ENCODE results near the gene TLE4.

Gene TLE4

DNA sequence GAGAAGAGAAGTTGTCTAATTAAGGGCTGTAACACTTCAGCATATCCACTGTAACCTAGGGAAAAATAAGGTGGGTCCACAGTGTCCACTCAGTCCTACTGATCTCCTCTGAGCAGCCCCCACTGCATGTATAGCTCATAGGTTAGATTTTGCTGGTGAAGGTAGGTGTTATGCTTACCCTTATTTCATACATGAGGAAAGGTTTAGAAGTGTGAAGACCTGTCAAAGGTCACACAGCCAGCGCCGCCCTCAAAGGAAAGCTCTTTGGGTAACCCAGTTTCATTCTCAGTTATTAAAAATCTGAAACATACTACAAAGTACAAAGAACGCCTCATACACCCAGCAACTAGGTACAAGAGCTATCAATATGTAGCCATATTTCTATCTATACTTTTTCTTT, 87.2 kb downstream of the TLE4 start:
- H3K4me1 ChIP-seq (ENCODE audit: control extremely low read depth in 1 of 4, control insufficient read depth in 4 of 4, insufficient read depth in 4 of 4, low read length in 3 of 4) = peaks cover 6 to 25% (median 14%) of the 10 kb centered on the region in 4 experiments
- peaks cover 4 to 13% (median 8%) of the 10 kb centered on the region in 4 experiments for H3K36me3 ChIP-seq (ENCODE audit: control insufficient read depth in 4 of 4, insufficient read depth in 4 of 4, low read length in 3 of 4)
- H3K27me3 ChIP-seq (replicated peaks in 2 of 5; ENCODE audit: control insufficient read depth in 4 of 5, insufficient read depth in 5 of 5, low read length in 4 of 5) = no peaks in the 10 kb centered on the region
- POLR2A ChIA-PET = no interaction called here
- DNase-seq = no peak
- CTCF ChIA-PET = no interaction called here
- H3K27ac ChIP-seq (ENCODE audit: insufficient read depth in 1 of 2, low read depth in 1 of 2, low read length in 2 of 2, poor library complexity in 1 of 2, severe bottlenecking in 2 of 2) = no peak overlapping the region
- WGBS (ENCODE audit: insufficient coverage) = 100% methylated on average over 1 of the region's 3 CpGs
- no peaks in the 10 kb centered on the region for H3K9me3 ChIP-seq (ENCODE audit: control extremely low read depth in 1 of 5, control insufficient read depth in 4 of 5, insufficient read depth in 2 of 5, low read depth in 1 of 5, low read length in 4 of 5)
- no peak overlapping the region for H3K4me3 ChIP-seq (ENCODE audit: control insufficient read depth in 1 of 7, extremely low read depth in 1 of 7, insufficient read depth in 4 of 7, low read depth in 2 of 7, low read length in 6 of 7)

DNA sequence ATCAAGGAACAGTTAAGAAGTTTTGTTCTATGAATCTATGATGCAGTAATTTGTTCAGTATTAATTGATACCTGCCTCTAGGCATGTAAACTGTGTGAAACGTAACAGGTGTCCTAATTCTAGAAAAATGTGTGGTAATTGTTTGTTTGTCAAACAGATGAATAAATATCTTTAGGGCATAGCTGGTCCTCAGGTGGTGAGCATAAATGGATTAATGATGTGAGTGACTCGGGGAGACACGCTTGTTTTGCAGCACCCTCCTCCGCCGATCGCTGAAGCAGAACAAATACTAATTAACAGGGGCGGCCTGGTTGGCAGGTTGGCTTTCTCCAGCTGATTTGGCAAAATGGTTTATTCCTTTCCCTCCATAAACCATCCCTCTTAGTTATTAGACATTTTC, 88.8 kb downstream of the TLE4 start:
- CTCF ChIA-PET = no interaction called here
- peaks cover 6 to 31% (median 16%) of the 10 kb centered on the region in 4 experiments for H3K4me1 ChIP-seq (ENCODE audit: control extremely low read depth in 1 of 4, control insufficient read depth in 4 of 4, insufficient read depth in 4 of 4, low read length in 3 of 4)
- no peak overlapping the region for H3K27ac ChIP-seq (ENCODE audit: insufficient read depth in 1 of 2, low read depth in 1 of 2, low read length in 2 of 2, poor library complexity in 1 of 2, severe bottlenecking in 2 of 2)
- no peak for DNase-seq
- H3K27me3 ChIP-seq (replicated peaks in 2 of 5; ENCODE audit: control insufficient read depth in 4 of 5, insufficient read depth in 5 of 5, low read length in 4 of 5) = no peaks in the 10 kb centered on the region
- H3K36me3 ChIP-seq (ENCODE audit: control insufficient read depth in 4 of 4, insufficient read depth in 4 of 4, low read length in 3 of 4) = peaks cover 3 to 13% (median 7%) of the 10 kb centered on the region in 4 experiments
- H3K9me3 ChIP-seq (ENCODE audit: control extremely low read depth in 1 of 5, control insufficient read depth in 4 of 5, insufficient read depth in 2 of 5, low read depth in 1 of 5, low read length in 4 of 5) = no peaks in the 10 kb centered on the region
- no peak overlapping the region for H3K4me3 ChIP-seq (ENCODE audit: control insufficient read depth in 1 of 7, extremely low read depth in 1 of 7, insufficient read depth in 4 of 7, low read depth in 2 of 7, low read length in 6 of 7)
- POLR2A ChIA-PET = no interaction called here
- 96% methylated on average over 7 of the region's 7 CpGs for WGBS (ENCODE audit: insufficient coverage)

DNA sequence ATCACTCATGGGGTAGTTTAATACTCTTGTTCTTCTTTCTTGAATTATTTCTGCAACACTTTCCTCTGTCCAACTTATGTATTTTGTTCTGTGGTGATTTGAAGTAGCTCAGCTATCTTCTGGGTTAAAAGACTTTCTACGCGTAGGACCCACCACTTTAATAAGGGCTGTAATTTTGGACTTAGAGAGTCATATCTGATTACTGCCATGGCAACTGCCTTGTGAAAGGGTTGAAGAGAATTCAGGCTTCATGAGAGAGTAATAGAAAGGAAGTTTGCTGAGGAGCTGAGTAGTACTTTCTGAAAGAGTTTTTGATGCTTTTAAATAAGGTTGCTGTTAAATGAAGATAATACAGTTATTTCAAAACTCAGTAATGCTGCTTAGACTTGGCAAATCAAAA, 89.5 kb downstream of the TLE4 start:
- no peaks in the 10 kb centered on the region for H3K9me3 ChIP-seq (ENCODE audit: control extremely low read depth in 1 of 5, control insufficient read depth in 4 of 5, insufficient read depth in 2 of 5, low read depth in 1 of 5, low read length in 4 of 5)
- peaks cover 6 to 31% (median 16%) of the 10 kb centered on the region in 4 experiments for H3K4me1 ChIP-seq (ENCODE audit: control extremely low read depth in 1 of 4, control insufficient read depth in 4 of 4, insufficient read depth in 4 of 4, low read length in 3 of 4)
- H3K27me3 ChIP-seq (replicated peaks in 2 of 5; ENCODE audit: control insufficient read depth in 4 of 5, insufficient read depth in 5 of 5, low read length in 4 of 5) = no peaks in the 10 kb centered on the region
- H3K4me3 ChIP-seq (ENCODE audit: control insufficient read depth in 1 of 7, extremely low read depth in 1 of 7, insufficient read depth in 4 of 7, low read depth in 2 of 7, low read length in 6 of 7) = no peak overlapping the region
- CTCF ChIA-PET = no interaction called here
- 94% methylated on average over 2 of the region's 2 CpGs for WGBS (ENCODE audit: insufficient coverage)
- H3K36me3 ChIP-seq (ENCODE audit: control insufficient read depth in 4 of 4, insufficient read depth in 4 of 4, low read length in 3 of 4) = peaks cover 3 to 10% (median 7%) of the 10 kb centered on the region in 4 experiments
- peak in 2 of 3 donors; percentile 13 to 26 for DNase-seq
- no peak overlapping the region for H3K27ac ChIP-seq (ENCODE audit: insufficient read depth in 1 of 2, low read depth in 1 of 2, low read length in 2 of 2, poor library complexity in 1 of 2, severe bottlenecking in 2 of 2)
- POLR2A ChIA-PET = interaction anchor here (1.6 to 1.7 kb wide), 2 partner anchors 37 to 89 kb away, joined by 4 read pairs; partner anchors contain the start of gene TLE4

DNA sequence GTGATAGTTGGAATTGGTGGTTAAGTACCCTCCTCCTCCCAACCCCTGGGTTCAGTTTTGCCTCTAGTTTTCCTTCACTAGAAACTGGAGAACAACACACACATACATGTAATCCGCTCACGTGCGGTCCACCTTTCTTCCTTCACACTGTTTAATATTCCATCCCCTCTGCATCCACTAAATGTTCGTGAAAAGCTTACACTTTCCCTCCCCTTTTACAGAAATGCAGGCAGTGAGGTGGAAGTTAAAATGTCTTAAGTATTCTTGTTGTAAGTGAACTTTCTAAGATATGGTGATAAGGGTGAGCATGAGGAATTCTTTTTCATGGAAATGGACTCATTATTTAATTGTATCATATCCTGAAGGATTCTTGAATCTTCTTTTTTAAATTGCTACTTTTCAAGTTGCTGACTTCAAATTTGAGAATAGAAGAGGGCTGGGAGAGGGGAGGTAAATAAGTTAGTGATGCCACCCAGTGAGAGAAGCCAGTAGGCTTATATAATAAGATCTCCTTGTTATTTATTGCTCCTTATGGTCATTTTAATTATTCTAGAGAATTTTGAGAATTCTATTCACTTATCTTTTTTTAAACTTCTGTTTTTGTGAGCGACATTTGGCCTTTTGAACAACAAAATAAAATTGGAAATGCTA, 90.2 kb downstream of the TLE4 start:
- no peaks in the 10 kb centered on the region for H3K9me3 ChIP-seq (ENCODE audit: control extremely low read depth in 1 of 5, control insufficient read depth in 4 of 5, insufficient read depth in 2 of 5, low read depth in 1 of 5, low read length in 4 of 5)
- peak overlapping the region in 1 of 7 experiments; percentile 14 for H3K4me3 ChIP-seq (ENCODE audit: control insufficient read depth in 1 of 7, extremely low read depth in 1 of 7, insufficient read depth in 4 of 7, low read depth in 2 of 7, low read length in 6 of 7)
- peaks cover 6 to 31% (median 16%) of the 10 kb centered on the region in 4 experiments for H3K4me1 ChIP-seq (ENCODE audit: control extremely low read depth in 1 of 4, control insufficient read depth in 4 of 4, insufficient read depth in 4 of 4, low read length in 3 of 4)
- peak overlapping the region; percentile 10 to 76 for H3K27ac ChIP-seq (ENCODE audit: insufficient read depth in 1 of 2, low read depth in 1 of 2, low read length in 2 of 2, poor library complexity in 1 of 2, severe bottlenecking in 2 of 2)
- H3K36me3 ChIP-seq (ENCODE audit: control insufficient read depth in 4 of 4, insufficient read depth in 4 of 4, low read length in 3 of 4) = peaks cover 2 to 9% (median 6%) of the 10 kb centered on the region in 4 experiments
- H3K27me3 ChIP-seq (replicated peaks in 2 of 5; ENCODE audit: control insufficient read depth in 4 of 5, insufficient read depth in 5 of 5, low read length in 4 of 5) = no peaks in the 10 kb centered on the region
- CTCF ChIA-PET = interaction anchor here (1.0 to 1.4 kb wide), 2 partner anchors 19 to 36 kb away, joined by 3 read pairs; no protein-coding TSS in a partner anchor
- POLR2A ChIA-PET = interaction anchor here (0.7 to 1.7 kb wide), 3 partner anchors 15 to 90 kb away, joined by 3 to 4 read pairs (median 4); partner anchors contain the start of gene TLE4
- WGBS (ENCODE audit: insufficient coverage) = 88% methylated on average over 3 of the region's 5 CpGs
- no peak for DNase-seq

DNA sequence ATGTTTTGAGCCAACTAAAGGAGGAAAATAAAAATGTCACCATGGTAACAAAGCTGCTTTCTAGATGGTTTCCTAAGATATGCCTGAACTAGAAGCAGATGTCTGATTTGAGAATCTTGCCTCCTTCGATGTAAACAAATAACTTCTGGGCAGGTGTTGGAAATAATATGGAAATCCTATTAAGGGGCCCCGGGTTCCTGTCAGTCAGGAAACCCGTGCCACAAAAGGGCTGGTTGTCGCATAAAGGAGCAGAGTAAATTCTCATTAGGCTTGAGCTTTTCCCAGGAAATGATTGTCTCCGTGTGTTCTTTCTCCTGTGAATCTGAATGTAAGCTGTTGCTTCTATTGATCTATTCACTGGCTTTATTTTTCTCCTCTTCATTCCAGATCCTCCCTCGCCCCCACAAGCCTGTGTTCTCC, 90.8 kb downstream of the TLE4 start:
- WGBS (ENCODE audit: insufficient coverage) = 3% methylated on average over 4 of the region's 6 CpGs
- H3K4me3 ChIP-seq (ENCODE audit: control insufficient read depth in 1 of 7, extremely low read depth in 1 of 7, insufficient read depth in 4 of 7, low read depth in 2 of 7, low read length in 6 of 7) = peak overlapping the region in 1 of 7 experiments; percentile 14
- no peaks in the 10 kb centered on the region for H3K9me3 ChIP-seq (ENCODE audit: control extremely low read depth in 1 of 5, control insufficient read depth in 4 of 5, insufficient read depth in 2 of 5, low read depth in 1 of 5, low read length in 4 of 5)
- CTCF ChIA-PET = interaction anchor here (1.0 to 1.4 kb wide), 2 partner anchors 20 to 36 kb away, joined by 3 read pairs; no protein-coding TSS in a partner anchor
- H3K36me3 ChIP-seq (ENCODE audit: control insufficient read depth in 4 of 4, insufficient read depth in 4 of 4, low read length in 3 of 4) = peaks cover 0 to 6% (median 2%) of the 10 kb centered on the region in 4 experiments
- H3K27me3 ChIP-seq (replicated peaks in 2 of 5; ENCODE audit: control insufficient read depth in 4 of 5, insufficient read depth in 5 of 5, low read length in 4 of 5) = no peaks in the 10 kb centered on the region
- peak; percentile 54 to 89 (median 83) for DNase-seq
- peak overlapping the region; percentile 10 to 76 for H3K27ac ChIP-seq (ENCODE audit: insufficient read depth in 1 of 2, low read depth in 1 of 2, low read length in 2 of 2, poor library complexity in 1 of 2, severe bottlenecking in 2 of 2)
- POLR2A ChIA-PET = interaction anchor here (0.7 to 1.7 kb wide), 3 partner anchors 16 to 90 kb away, joined by 3 to 4 read pairs (median 4); partner anchors contain the start of gene TLE4
- H3K4me1 ChIP-seq (ENCODE audit: control extremely low read depth in 1 of 4, control insufficient read depth in 4 of 4, insufficient read depth in 4 of 4, low read length in 3 of 4) = peaks cover 6 to 31% (median 16%) of the 10 kb centered on the region in 4 experiments

DNA sequence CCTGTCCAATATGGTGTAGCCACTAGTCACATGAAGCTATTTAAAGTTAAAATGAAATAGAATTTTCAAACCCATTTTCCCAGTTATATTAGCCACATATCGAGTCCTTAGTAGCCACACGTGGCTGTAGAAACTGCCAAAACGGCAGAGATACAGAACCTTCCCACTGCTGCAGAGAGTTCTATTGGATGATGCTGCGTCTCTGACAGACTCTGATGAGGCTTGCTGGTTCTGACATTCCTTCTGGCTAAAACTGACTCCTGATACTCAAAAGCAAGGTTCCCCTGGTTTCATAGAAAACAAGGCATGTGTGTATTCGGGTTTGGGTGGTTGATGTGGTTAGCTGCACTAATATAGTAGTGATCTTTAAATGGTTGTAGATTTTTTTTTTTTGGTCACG, 91.5 kb downstream of the TLE4 start:
- H3K27ac ChIP-seq (ENCODE audit: insufficient read depth in 1 of 2, low read depth in 1 of 2, low read length in 2 of 2, poor library complexity in 1 of 2, severe bottlenecking in 2 of 2) = no peak overlapping the region
- WGBS (ENCODE audit: insufficient coverage) = 98% methylated on average over 5 of the region's 6 CpGs
- ChIA-PET POLR2A (no interaction called here), CTCF (interaction anchor here (0.6 to 1.4 kb wide), 5 partner anchors 11 to 94 kb away, joined by 3 read pairs; no protein-coding TSS in a partner anchor)
- peaks cover 6 to 31% (median 16%) of the 10 kb centered on the region in 4 experiments for H3K4me1 ChIP-seq (ENCODE audit: control extremely low read depth in 1 of 4, control insufficient read depth in 4 of 4, insufficient read depth in 4 of 4, low read length in 3 of 4)
- H3K9me3 ChIP-seq (ENCODE audit: control extremely low read depth in 1 of 5, control insufficient read depth in 4 of 5, insufficient read depth in 2 of 5, low read depth in 1 of 5, low read length in 4 of 5) = no peaks in the 10 kb centered on the region
- H3K36me3 ChIP-seq (ENCODE audit: control insufficient read depth in 4 of 4, insufficient read depth in 4 of 4, low read length in 3 of 4) = peaks cover 0 to 4% (median 2%) of the 10 kb centered on the region in 4 experiments
- H3K4me3 ChIP-seq (ENCODE audit: control insufficient read depth in 1 of 7, extremely low read depth in 1 of 7, insufficient read depth in 4 of 7, low read depth in 2 of 7, low read length in 6 of 7) = no peak overlapping the region
- DNase-seq = peak in 1 of 3 donors; percentile 9
- H3K27me3 ChIP-seq (replicated peaks in 2 of 5; ENCODE audit: control insufficient read depth in 4 of 5, insufficient read depth in 5 of 5, low read length in 4 of 5) = no peaks in the 10 kb centered on the region

DNA sequence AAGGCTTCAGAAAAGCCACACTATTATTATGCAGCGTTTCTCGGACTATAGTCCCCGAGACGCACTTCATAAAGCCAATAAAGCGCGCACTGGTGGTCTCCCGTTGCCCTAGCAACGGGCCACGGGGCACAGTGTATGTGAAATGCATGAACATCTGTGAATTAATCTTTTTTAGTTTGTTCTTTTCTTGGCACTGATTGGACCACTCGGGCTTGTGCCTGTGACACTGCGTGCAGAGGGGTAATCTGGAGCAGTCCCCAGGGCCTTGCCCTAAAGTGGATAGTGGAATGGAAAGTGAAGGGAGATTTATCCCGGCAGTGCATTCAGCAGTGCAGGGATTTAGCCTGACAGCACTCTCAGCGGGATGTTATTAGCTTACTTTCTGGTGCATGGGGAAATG, 92.1 kb downstream of the TLE4 start:
- DNase-seq = no peak
- H3K4me1 ChIP-seq (ENCODE audit: control extremely low read depth in 1 of 4, control insufficient read depth in 4 of 4, insufficient read depth in 4 of 4, low read length in 3 of 4) = peaks cover 6 to 31% (median 16%) of the 10 kb centered on the region in 4 experiments
- H3K9me3 ChIP-seq (ENCODE audit: control extremely low read depth in 1 of 5, control insufficient read depth in 4 of 5, insufficient read depth in 2 of 5, low read depth in 1 of 5, low read length in 4 of 5) = no peaks in the 10 kb centered on the region
- WGBS (ENCODE audit: insufficient coverage) = 90% methylated on average over 12 of the region's 13 CpGs
- ChIA-PET CTCF (interaction anchor here (1.0 kb wide), 1 partner anchor 11 kb away, joined by 3 read pairs; no protein-coding TSS in a partner anchor), POLR2A (interaction anchor here (0.8 to 1.1 kb wide), 3 partner anchors 23 to 59 kb away, joined by 3 read pairs; no protein-coding TSS in a partner anchor)
- H3K4me3 ChIP-seq (ENCODE audit: control insufficient read depth in 1 of 7, extremely low read depth in 1 of 7, insufficient read depth in 4 of 7, low read depth in 2 of 7, low read length in 6 of 7) = no peak overlapping the region
- H3K27me3 ChIP-seq (replicated peaks in 2 of 5; ENCODE audit: control insufficient read depth in 4 of 5, insufficient read depth in 5 of 5, low read length in 4 of 5) = no peaks in the 10 kb centered on the region
- no peak overlapping the region for H3K27ac ChIP-seq (ENCODE audit: insufficient read depth in 1 of 2, low read depth in 1 of 2, low read length in 2 of 2, poor library complexity in 1 of 2, severe bottlenecking in 2 of 2)
- peaks cover 0 to 4% (median under 1%) of the 10 kb centered on the region in 4 experiments for H3K36me3 ChIP-seq (ENCODE audit: control insufficient read depth in 4 of 4, insufficient read depth in 4 of 4, low read length in 3 of 4)
